GM21423 (cell line): ENCODE data around the gene PRKCA.
"Not testable (repeated sequence)": the region's sequence is repeated elsewhere in the genome, so short reads cannot be mapped to it uniquely, and the experiment has no call there.

Source experiments
- ATAC-seq: cut with Tn5 transposase; IDR thresholded peaks from one replicate; pipeline ENCODE4 v1.9.1; 2021; ENCODE audit warnings: mild to moderate bottlenecking, moderate library complexity; ENCODE audit not compliant: unreplicated experiment

PRKCA gene

GRCh38 chr17:66451188-66452149, 149.1 kb downstream of the PRKCA start:
- no peak for ATAC-seq

GRCh38 chr17:66455060-66455459, 152.6 kb downstream of the PRKCA start:
- ATAC-seq: no peak

GRCh38 chr17:66457499-66457898, 155.1 kb downstream of the PRKCA start:
- ATAC-seq: not testable (repeated sequence)

GRCh38 chr17:66458782-66459181, 156.4 kb downstream of the PRKCA start:
- no peak for ATAC-seq

GRCh38 chr17:66459811-66460270, 157.4 kb downstream of the PRKCA start:
- no peak for ATAC-seq

GRCh38 chr17:66460558-66460957, 158.1 kb downstream of the PRKCA start:
- ATAC-seq: no peak

- no peak for ATAC-seq
Observed at GRCh38 chr17:66461343-66461995, 159.1 kb downstream of the PRKCA start.

- no peak for ATAC-seq
Observed at GRCh38 chr17:66462010-66462409, 159.6 kb downstream of the PRKCA start.

GRCh38 chr17:66464921-66465320, 162.5 kb downstream of the PRKCA start:
- ATAC-seq: no peak

- no peak for ATAC-seq
Observed at GRCh38 chr17:66465701-66466100, 163.3 kb downstream of the PRKCA start.

- no peak for ATAC-seq
Observed at GRCh38 chr17:66466106-66466820, 163.8 kb downstream of the PRKCA start.

GRCh38 chr17:66466840-66467367, 164.5 kb downstream of the PRKCA start:
- no peak for ATAC-seq

- no peak for ATAC-seq
Observed at GRCh38 chr17:66467766-66468165, 165.4 kb downstream of the PRKCA start.

GRCh38 chr17:66468241-66469087, 166.1 kb downstream of the PRKCA start:
- no peak for ATAC-seq

- ATAC-seq: no peak
Observed at GRCh38 chr17:66469088-66469442, 166.7 kb downstream of the PRKCA start.

GRCh38 chr17:66469461-66469860, 167.0 kb downstream of the PRKCA start:
- no peak for ATAC-seq

GRCh38 chr17:66469890-66470289, 167.5 kb downstream of the PRKCA start:
- ATAC-seq: no peak

GRCh38 chr17:66472123-66472522, 169.7 kb downstream of the PRKCA start:
- ATAC-seq: no peak

- ATAC-seq: no peak
Observed at GRCh38 chr17:66474258-66474657, 171.8 kb downstream of the PRKCA start.

GRCh38 chr17:66474806-66475497, 172.5 kb downstream of the PRKCA start:
- ATAC-seq: no peak
